Breast epithelium (tissue), 3 donors: ENCODE measurements around the gene RPS6KB2.

Experiments
- POLR2A ChIP-seq: fragments of 450-650 bp; IDR thresholded peaks from one replicate; pipeline ENCODE4 v1.6.1; 2016; ENCODE audit warnings: antibody characterized with exemption, mild to moderate bottlenecking, moderate library complexity
- TF ChIP-seq, protein P1 (sequence below), 3 donors: fragments of 450-650 bp; IDR thresholded peaks; one replicate each; pipeline ENCODE4 v1.5.1; 2016 to 2017; ENCODE audit warnings: antibody characterized with exemption in 3 of 3, mild to moderate bottlenecking in 3 of 3, moderate library complexity in 3 of 3

DNA sequence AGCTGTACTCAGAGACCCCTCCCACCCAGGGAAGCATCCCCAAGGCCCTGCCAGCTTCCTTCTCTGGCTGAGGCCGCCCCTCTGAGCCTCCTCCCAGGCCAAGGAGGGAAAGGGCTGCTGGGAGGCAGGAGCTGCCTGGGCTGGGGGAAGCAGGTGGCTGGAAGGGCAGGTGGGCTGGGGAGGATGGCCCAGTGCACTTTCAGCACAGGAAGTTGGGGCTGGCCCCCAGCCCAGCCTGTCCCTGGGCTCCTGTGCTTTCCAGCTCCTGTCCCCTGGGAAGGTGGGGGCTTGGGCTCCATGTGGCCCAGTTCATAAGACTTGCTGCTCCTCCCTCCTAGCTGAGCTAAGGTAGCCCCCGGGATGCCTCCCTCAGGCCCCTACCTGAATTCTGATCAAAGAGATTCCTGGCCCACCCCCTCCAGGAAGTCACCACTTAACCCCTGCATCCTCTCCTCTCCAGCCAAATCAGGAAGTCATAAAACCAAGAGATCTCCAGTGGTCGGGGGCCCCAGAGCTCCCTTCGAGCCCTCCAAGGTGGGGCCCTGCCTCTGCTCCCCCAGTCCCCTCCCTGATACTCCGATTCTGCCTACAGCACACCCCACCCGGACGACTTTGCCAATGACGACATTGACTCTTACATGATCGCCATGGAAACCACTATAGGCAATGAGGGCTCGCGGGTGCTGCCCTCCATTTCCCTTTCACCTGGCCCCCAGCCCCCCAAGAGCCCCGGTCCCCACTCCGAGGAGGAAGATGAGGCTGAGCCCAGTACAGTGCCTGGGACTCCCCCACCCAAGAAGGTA is 31.5 kb upstream of the RPS6KB2 start:
- TF ChIP-seq, protein P1, sequence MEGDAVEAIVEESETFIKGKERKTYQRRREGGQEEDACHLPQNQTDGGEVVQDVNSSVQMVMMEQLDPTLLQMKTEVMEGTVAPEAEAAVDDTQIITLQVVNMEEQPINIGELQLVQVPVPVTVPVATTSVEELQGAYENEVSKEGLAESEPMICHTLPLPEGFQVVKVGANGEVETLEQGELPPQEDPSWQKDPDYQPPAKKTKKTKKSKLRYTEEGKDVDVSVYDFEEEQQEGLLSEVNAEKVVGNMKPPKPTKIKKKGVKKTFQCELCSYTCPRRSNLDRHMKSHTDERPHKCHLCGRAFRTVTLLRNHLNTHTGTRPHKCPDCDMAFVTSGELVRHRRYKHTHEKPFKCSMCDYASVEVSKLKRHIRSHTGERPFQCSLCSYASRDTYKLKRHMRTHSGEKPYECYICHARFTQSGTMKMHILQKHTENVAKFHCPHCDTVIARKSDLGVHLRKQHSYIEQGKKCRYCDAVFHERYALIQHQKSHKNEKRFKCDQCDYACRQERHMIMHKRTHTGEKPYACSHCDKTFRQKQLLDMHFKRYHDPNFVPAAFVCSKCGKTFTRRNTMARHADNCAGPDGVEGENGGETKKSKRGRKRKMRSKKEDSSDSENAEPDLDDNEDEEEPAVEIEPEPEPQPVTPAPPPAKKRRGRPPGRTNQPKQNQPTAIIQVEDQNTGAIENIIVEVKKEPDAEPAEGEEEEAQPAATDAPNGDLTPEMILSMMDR (IDR thresholded peaks at IDR 0.05), result no peak
- no peak for TF ChIP-seq POLR2A
